Measurements from ENCODE around the gene KCNMA1. TPM values are rescaled to one million over a fixed set of nuclear protein-coding genes. Genes with fewer than 3 reads are reported as not detected.

Gene KCNMA1
- total and polyA plus RNA-seq, 7 experiments from 2014 or later, result 0.42 TPM; not detected in 6

DNA sequence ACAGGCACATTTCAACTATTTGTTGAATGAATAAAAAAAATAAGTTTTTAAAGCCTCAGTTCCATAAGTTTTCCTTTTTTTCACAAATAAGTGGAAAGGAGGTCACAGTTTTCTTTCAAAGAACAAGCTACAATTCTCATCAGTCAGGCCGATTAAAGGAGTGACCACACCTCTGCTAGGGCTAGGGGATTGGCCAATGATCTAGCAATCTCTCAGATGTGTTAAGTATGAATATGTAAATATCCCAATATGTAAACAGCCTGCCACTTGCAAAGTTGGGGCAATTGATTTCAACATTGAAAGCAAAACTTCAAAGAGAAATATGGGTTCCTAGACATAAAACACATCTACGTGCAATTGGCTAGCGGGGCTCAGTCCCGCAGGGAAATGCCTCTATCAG lies 614.9 kb downstream of the KCNMA1 start:
- ATAC-seq, result no peak
- no peak overlapping the region for H3K4me3 Mint-ChIP-seq
- POLR2A ChIA-PET, result no interaction called here
- DNase-seq, result no peak
- no peaks in the 10 kb centered on the region for H3K4me1 Mint-ChIP-seq
- H3K27ac ChIP-seq (ENCODE audit: low read depth, low read length), result no peak overlapping the region
- H3K27ac Mint-ChIP-seq, result no peak overlapping the region
- peaks cover 0 to 26% (median 20%) of the 10 kb centered on the region in 5 donors for H3K27me3 Mint-ChIP-seq
- H3K4me3 ChIP-seq (ENCODE audit: low read length), result no peak overlapping the region
- intact Hi-C loops (cut with micrococcal nuclease), result no loop called here
- H3K4me1 ChIP-seq (ENCODE audit: control insufficient read depth in 2 of 2, insufficient read depth in 2 of 2, low read length in 2 of 2), result no peaks in the 10 kb centered on the region
- H3K36me3 ChIP-seq (ENCODE audit: control insufficient read depth in 2 of 3, insufficient read depth in 3 of 3, low read length in 3 of 3), result no peaks in the 10 kb centered on the region
- no peaks in the 10 kb centered on the region for H3K36me3 Mint-ChIP-seq
- CTCF ChIA-PET, result no interaction called here
- no peaks in the 10 kb centered on the region for H3K9me3 ChIP-seq (ENCODE audit: control insufficient read depth in 2 of 3, low read length in 3 of 3)
- H3K9me3 Mint-ChIP-seq, result no peaks in the 10 kb centered on the region
- H3K27me3 ChIP-seq (ENCODE audit: control insufficient read depth in 2 of 2, insufficient read depth in 2 of 2, low read length in 2 of 2), result no peaks in the 10 kb centered on the region

DNA sequence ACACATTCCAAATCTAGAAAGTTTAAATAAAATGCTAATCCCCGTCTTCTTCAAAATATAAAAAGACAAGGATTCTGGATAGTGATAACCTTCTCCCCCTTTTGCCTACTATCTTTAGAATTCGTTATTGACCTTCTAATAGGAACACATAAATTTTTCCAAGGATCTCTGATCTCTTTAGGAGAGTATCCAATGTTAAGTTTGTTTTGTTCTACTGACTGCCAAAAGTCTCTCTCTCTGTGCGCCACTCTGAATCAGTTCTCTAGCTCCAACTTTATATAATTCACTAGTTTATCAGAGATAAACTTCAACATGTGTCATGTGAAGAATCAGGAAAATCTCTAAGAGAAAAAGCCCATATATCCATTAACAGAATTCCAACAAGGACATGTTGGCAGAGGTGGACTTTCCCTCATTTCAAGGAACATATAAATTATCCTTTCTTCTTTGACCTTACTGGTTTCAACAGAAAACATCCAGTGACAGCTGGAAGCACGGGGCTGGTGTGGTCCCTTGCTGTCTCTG lies 615.6 kb downstream of the KCNMA1 start:
- ATAC-seq (no peak), DNase-seq (no peak)
- Mint-ChIP-seq H3K27me3 (peaks cover 0 to 24% (median 20%) of the 10 kb centered on the region in 5 donors), H3K36me3 (no peaks in the 10 kb centered on the region), H3K27ac (no peak overlapping the region), H3K4me1 (no peaks in the 10 kb centered on the region), H3K9me3 (no peaks in the 10 kb centered on the region), H3K4me3 (no peak overlapping the region)
- Histone ChIP-seq H3K9me3 (ENCODE audit: control insufficient read depth in 2 of 3, low read length in 3 of 3) (no peaks in the 10 kb centered on the region), H3K27ac (ENCODE audit: low read depth, low read length) (no peak overlapping the region), H3K4me1 (ENCODE audit: control insufficient read depth in 2 of 2, insufficient read depth in 2 of 2, low read length in 2 of 2) (no peaks in the 10 kb centered on the region), H3K36me3 (ENCODE audit: control insufficient read depth in 2 of 3, insufficient read depth in 3 of 3, low read length in 3 of 3) (no peaks in the 10 kb centered on the region), H3K4me3 (ENCODE audit: low read length) (no peak overlapping the region), H3K27me3 (ENCODE audit: control insufficient read depth in 2 of 2, insufficient read depth in 2 of 2, low read length in 2 of 2) (no peaks in the 10 kb centered on the region)
- POLR2A ChIA-PET, result no interaction called here
- CTCF ChIA-PET, result no interaction called here
- intact Hi-C loops (cut with micrococcal nuclease), result no loop called here

GRCh38 chr10:77020426-77021040 lies 617.1 kb downstream of the KCNMA1 start:
- no peak for ATAC-seq
- DNase-seq, result no peak
- Mint-ChIP-seq H3K4me3 (no peak overlapping the region), H3K9me3 (no peaks in the 10 kb centered on the region), H3K27me3 (peaks cover 0 to 24% (median 20%) of the 10 kb centered on the region in 5 donors), H3K4me1 (no peaks in the 10 kb centered on the region), H3K36me3 (no peaks in the 10 kb centered on the region), H3K27ac (no peak overlapping the region)
- no peaks in the 10 kb centered on the region for H3K9me3 ChIP-seq (ENCODE audit: control insufficient read depth in 2 of 3, low read length in 3 of 3)
- intact Hi-C loops (cut with micrococcal nuclease), result no loop called here
- no peak overlapping the region for H3K27ac ChIP-seq (ENCODE audit: low read depth, low read length)
- H3K27me3 ChIP-seq (ENCODE audit: control insufficient read depth in 2 of 2, insufficient read depth in 2 of 2, low read length in 2 of 2), result no peaks in the 10 kb centered on the region
- H3K36me3 ChIP-seq (ENCODE audit: control insufficient read depth in 2 of 3, insufficient read depth in 3 of 3, low read length in 3 of 3), result no peaks in the 10 kb centered on the region
- CTCF ChIA-PET, result no interaction called here
- POLR2A ChIA-PET, result interaction anchor here (0.6 kb wide), 1 partner anchor 30 kb away, joined by 3 read pairs; no protein-coding TSS in a partner anchor
- H3K4me3 ChIP-seq (ENCODE audit: low read length), result no peak overlapping the region
- H3K4me1 ChIP-seq (ENCODE audit: control insufficient read depth in 2 of 2, insufficient read depth in 2 of 2, low read length in 2 of 2), result no peaks in the 10 kb centered on the region

DNA sequence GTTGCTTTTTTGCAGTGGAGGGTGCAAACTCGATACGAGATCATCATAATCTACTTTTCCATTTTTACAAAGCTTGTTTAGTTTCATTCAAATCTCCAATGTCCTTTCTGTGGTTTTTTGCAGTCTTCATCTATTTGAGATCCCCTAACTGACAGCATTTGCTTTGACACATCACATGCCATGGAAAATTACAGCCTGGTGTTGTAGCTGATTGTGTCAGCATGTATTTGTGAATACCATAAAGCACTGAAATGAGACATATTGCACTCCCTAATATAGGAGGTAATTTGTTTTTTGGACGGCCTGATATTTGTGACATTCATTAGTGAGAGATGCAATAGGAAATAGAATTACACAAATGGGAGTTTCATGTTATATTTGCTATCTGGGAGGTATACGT lies 620.8 kb downstream of the KCNMA1 start:
- no peak for DNase-seq
- Mint-ChIP-seq H3K9me3 (peaks cover 0 to 2% (median 0%) of the 10 kb centered on the region in 11 donors), H3K36me3 (no peaks in the 10 kb centered on the region), H3K27ac (no peak overlapping the region), H3K4me3 (no peak overlapping the region), H3K27me3 (peaks cover 0 to 13% (median 5%) of the 10 kb centered on the region in 5 donors), H3K4me1 (no peaks in the 10 kb centered on the region)
- Histone ChIP-seq H3K27me3 (ENCODE audit: control insufficient read depth in 2 of 2, insufficient read depth in 2 of 2, low read length in 2 of 2) (no peaks in the 10 kb centered on the region), H3K4me3 (ENCODE audit: low read length) (no peak overlapping the region), H3K4me1 (ENCODE audit: control insufficient read depth in 2 of 2, insufficient read depth in 2 of 2, low read length in 2 of 2) (no peaks in the 10 kb centered on the region), H3K27ac (ENCODE audit: low read depth, low read length) (no peak overlapping the region), H3K36me3 (ENCODE audit: control insufficient read depth in 2 of 3, insufficient read depth in 3 of 3, low read length in 3 of 3) (no peaks in the 10 kb centered on the region), H3K9me3 (ENCODE audit: control insufficient read depth in 2 of 3, low read length in 3 of 3) (no peaks in the 10 kb centered on the region)
- ChIA-PET CTCF (no interaction called here), POLR2A (no interaction called here)
- ATAC-seq, result no peak
- intact Hi-C loops (cut with micrococcal nuclease), result no loop called here

GRCh38 chr10:77016278-77016815 lies 621.3 kb downstream of the KCNMA1 start:
- ATAC-seq, result no peak
- Histone ChIP-seq H3K27me3 (ENCODE audit: control insufficient read depth in 2 of 2, insufficient read depth in 2 of 2, low read length in 2 of 2) (no peaks in the 10 kb centered on the region), H3K36me3 (ENCODE audit: control insufficient read depth in 2 of 3, insufficient read depth in 3 of 3, low read length in 3 of 3) (no peaks in the 10 kb centered on the region), H3K9me3 (ENCODE audit: control insufficient read depth in 2 of 3, low read length in 3 of 3) (no peaks in the 10 kb centered on the region), H3K4me1 (ENCODE audit: control insufficient read depth in 2 of 2, insufficient read depth in 2 of 2, low read length in 2 of 2) (no peaks in the 10 kb centered on the region), H3K27ac (ENCODE audit: low read depth, low read length) (no peak overlapping the region), H3K4me3 (ENCODE audit: low read length) (no peak overlapping the region)
- DNase-seq, result no peak
- ChIA-PET POLR2A (no interaction called here), CTCF (no interaction called here)
- H3K4me1 Mint-ChIP-seq, result no peaks in the 10 kb centered on the region
- H3K36me3 Mint-ChIP-seq, result no peaks in the 10 kb centered on the region
- intact Hi-C loops (cut with micrococcal nuclease), result no loop called here
- peaks cover 0 to 2% (median 0%) of the 10 kb centered on the region in 11 donors for H3K9me3 Mint-ChIP-seq
- H3K4me3 Mint-ChIP-seq, result no peak overlapping the region
- H3K27ac Mint-ChIP-seq, result no peak overlapping the region
- peaks cover 0 to 15% (median 5%) of the 10 kb centered on the region in 5 donors for H3K27me3 Mint-ChIP-seq

DNA sequence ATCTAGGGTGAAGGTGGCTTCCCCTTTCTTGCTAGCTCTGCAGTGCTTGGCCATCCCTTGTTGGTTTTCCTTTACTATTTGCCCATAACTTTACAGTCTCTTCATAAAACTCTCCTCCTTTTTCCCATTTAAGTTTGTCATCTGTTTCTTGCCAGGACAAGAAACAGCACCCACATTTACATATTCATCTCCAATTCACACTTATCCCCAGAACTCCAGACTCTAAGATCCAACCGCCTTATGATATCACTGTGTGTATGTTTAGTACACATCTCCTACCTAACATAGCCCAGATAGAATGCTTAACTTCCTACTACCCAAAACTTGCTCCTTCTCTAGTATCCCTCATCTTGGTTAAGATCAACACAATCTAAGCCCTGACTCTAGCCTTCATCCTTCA lies 622.2 kb downstream of the KCNMA1 start:
- Histone ChIP-seq H3K27me3 (ENCODE audit: control insufficient read depth in 2 of 2, insufficient read depth in 2 of 2, low read length in 2 of 2) (no peaks in the 10 kb centered on the region), H3K27ac (ENCODE audit: low read depth, low read length) (no peak overlapping the region), H3K36me3 (ENCODE audit: control insufficient read depth in 2 of 3, insufficient read depth in 3 of 3, low read length in 3 of 3) (no peaks in the 10 kb centered on the region), H3K4me3 (ENCODE audit: low read length) (no peak overlapping the region), H3K4me1 (ENCODE audit: control insufficient read depth in 2 of 2, insufficient read depth in 2 of 2, low read length in 2 of 2) (no peaks in the 10 kb centered on the region), H3K9me3 (ENCODE audit: control insufficient read depth in 2 of 3, low read length in 3 of 3) (no peaks in the 10 kb centered on the region)
- H3K4me1 Mint-ChIP-seq, result no peaks in the 10 kb centered on the region
- H3K27ac Mint-ChIP-seq, result no peak overlapping the region
- peaks cover 0 to 2% (median 0%) of the 10 kb centered on the region in 11 donors for H3K9me3 Mint-ChIP-seq
- H3K36me3 Mint-ChIP-seq, result no peaks in the 10 kb centered on the region
- no peak for ATAC-seq
- H3K4me3 Mint-ChIP-seq, result no peak overlapping the region
- ChIA-PET POLR2A (no interaction called here), CTCF (no interaction called here)
- DNase-seq, result no peak
- intact Hi-C loops (cut with micrococcal nuclease), result no loop called here
- peaks cover 0 to 15% (median 5%) of the 10 kb centered on the region in 5 donors for H3K27me3 Mint-ChIP-seq

Data from naive thymus-derived CD4-positive, alpha-beta T cell (primary cell).